ENCODE results near the gene ATP6V1E1.
A peak's percentile ranks its signal among the peaks of the same experiment; 100 is the strongest.

The ATP6V1E1 gene

DNA sequence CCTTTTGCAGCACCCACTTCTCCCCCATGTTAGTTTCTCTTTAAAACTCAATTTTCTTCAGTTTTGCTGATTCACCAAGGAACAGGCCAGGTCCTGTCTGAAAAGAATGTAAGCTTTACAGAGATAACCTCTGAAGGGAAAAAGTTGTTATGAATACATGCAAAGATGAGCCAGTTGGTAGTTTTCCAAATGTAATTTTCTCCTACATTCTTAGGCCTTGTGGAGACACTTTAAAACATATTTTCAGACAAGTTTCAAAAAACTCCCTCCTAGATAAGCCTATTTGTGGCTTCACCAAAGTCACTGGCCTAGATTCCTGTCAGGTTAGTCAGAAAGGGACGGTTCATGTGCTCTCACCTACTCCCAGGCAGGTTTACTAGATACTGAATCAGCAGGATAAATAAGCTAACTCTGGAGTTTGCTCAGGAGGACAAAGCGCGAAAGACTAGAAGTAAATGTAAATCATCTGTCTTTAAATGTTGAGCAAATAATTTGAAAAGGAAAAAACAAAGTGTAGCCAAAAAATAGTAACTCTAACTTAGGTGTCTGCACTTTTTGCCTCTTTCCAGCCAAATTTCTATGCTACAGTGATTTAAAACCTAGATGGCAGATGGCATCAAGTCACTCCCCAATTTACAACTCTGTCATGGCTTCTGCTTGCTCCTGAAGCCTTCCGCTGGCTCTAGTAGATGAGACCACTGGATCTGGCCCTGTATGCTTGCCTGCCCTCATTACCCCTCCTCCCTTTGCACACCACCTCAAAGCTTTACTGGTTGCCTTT, 4.9 kb upstream of the ATP6V1E1 start:
- TF ChIP-seq, protein P1, sequence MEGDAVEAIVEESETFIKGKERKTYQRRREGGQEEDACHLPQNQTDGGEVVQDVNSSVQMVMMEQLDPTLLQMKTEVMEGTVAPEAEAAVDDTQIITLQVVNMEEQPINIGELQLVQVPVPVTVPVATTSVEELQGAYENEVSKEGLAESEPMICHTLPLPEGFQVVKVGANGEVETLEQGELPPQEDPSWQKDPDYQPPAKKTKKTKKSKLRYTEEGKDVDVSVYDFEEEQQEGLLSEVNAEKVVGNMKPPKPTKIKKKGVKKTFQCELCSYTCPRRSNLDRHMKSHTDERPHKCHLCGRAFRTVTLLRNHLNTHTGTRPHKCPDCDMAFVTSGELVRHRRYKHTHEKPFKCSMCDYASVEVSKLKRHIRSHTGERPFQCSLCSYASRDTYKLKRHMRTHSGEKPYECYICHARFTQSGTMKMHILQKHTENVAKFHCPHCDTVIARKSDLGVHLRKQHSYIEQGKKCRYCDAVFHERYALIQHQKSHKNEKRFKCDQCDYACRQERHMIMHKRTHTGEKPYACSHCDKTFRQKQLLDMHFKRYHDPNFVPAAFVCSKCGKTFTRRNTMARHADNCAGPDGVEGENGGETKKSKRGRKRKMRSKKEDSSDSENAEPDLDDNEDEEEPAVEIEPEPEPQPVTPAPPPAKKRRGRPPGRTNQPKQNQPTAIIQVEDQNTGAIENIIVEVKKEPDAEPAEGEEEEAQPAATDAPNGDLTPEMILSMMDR (conservative IDR thresholded peaks at IDR 0.05), result no peak
- peak overlapping the region; percentile 16; the same call in 1 of the 2 replicates for H3K27ac ChIP-seq

GRCh38 chr22:17631076-17631565, 2.6 kb upstream of the ATP6V1E1 start:
- no peak overlapping the region for H3K27ac ChIP-seq
- TF ChIP-seq, protein P1 (conservative IDR thresholded peaks at IDR 0.05), result no peak

DNA sequence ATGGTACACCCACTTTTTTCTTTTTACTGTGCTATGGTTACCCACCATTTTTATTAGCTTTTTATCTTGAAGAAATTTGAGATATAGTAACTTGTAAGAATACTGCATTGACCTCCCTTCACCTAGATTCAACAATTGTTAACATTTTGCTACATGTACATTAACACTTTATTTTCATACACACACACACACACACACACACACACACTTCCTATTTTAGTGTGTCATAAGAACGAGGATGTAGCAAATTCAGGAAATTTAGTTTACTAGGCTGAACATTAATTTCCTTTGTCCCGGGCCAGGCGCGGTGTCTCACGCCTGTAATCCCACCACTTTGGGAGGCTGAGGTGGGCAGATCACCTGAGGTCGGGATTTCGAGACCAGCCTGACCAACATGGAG, 1.1 kb upstream of the ATP6V1E1 start:
- peak overlapping the region; percentile 89 for H3K27ac ChIP-seq

GRCh38 chr22:17629173-17629489, 582 bp upstream of the ATP6V1E1 start:
- peak overlapping the region; percentile 89 for H3K27ac ChIP-seq
- TF ChIP-seq, protein P1 (conservative IDR thresholded peaks at IDR 0.05), result no peak

More for the DNA sequence above, 1.1 kb upstream of the ATP6V1E1 start:
- TF ChIP-seq, protein P1 (conservative IDR thresholded peaks at IDR 0.05), result no peak

GRCh38 chr22:17627961-17628405, 566 bp downstream of the ATP6V1E1 start:
- H3K27ac ChIP-seq, result peak overlapping the region; percentile 89
- TF ChIP-seq, protein P1 (conservative IDR thresholded peaks at IDR 0.05), result no peak

DNA sequence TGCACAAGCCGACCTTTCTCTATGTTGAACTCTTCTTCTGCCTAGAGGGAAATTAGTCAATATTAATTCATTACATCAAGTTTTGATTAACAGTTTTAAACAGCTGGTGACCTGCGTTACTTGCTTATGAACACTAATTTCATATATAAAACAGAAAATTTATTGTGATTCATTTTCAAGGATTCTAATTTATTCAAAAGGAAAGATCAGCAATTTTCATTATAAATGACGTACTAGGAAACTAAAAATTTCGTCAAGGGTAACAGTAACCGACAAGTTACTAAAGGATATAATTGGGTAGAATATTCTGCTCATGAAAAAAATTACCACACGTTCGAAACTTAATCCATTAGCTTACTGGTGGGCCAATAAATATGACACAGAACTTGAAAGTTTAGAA, 15.3 kb downstream of the ATP6V1E1 start:
- no peak overlapping the region for H3K27ac ChIP-seq
- TF ChIP-seq, protein P1 (conservative IDR thresholded peaks at IDR 0.05), result no peak

DNA sequence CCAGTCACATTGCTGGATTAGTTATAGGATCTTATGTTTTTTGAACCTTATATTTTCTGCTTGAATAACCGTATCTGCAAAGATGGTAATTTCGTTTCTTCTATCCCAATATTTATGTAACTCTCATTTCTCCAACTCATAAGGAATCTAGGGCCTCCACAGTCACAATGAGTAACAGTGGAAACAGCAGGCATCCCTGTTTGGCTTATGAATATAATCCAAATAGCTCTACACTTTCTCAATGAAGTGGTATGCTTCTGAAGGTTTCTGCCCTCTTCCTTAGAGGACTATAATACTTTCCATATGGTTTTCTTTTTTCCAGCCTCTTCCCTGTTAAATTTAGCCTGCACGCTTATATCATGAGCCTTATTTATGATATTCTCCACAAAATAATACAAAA, 16.5 kb downstream of the ATP6V1E1 start:
- H3K27ac ChIP-seq, result no peak overlapping the region
- TF ChIP-seq, protein P1 (conservative IDR thresholded peaks at IDR 0.05), result no peak
